Measurements from ENCODE around the gene DRG2.

Gene DRG2

GRCh38 chr17:18119938-18120337 is 32.2 kb downstream of the DRG2 start:
- no peak for DNase-seq (ENCODE audit: low read depth)
- TF ChIP-seq CTCF (conservative IDR thresholded peaks at IDR 0.05; ENCODE audit: low read depth, low read length) = no peak
- H3K4me3 ChIP-seq (ENCODE audit: low read depth, low read length) = no peak overlapping the region

GRCh38 chr17:18120461-18121017 is 32.8 kb downstream of the DRG2 start:
- no peak overlapping the region for H3K4me3 ChIP-seq (ENCODE audit: low read depth, low read length)
- no peak for TF ChIP-seq CTCF (conservative IDR thresholded peaks at IDR 0.05; ENCODE audit: low read depth, low read length)
- DNase-seq (ENCODE audit: low read depth) = no peak

GRCh38 chr17:18121144-18121910 is 33.6 kb downstream of the DRG2 start:
- DNase-seq (ENCODE audit: low read depth) = peak; percentile 9
- H3K4me3 ChIP-seq (ENCODE audit: low read depth, low read length) = no peak overlapping the region
- no peak for TF ChIP-seq CTCF (conservative IDR thresholded peaks at IDR 0.05; ENCODE audit: low read depth, low read length)

GRCh38 chr17:18122990-18123753 is 35.4 kb downstream of the DRG2 start:
- H3K4me3 ChIP-seq (ENCODE audit: low read depth, low read length) = no peak overlapping the region
- TF ChIP-seq CTCF (conservative IDR thresholded peaks at IDR 0.05; ENCODE audit: low read depth, low read length) = no peak
- no peak for DNase-seq (ENCODE audit: low read depth)

GRCh38 chr17:18124345-18125126 is 36.8 kb downstream of the DRG2 start:
- no peak for TF ChIP-seq CTCF (conservative IDR thresholded peaks at IDR 0.05; ENCODE audit: low read depth, low read length)
- DNase-seq (ENCODE audit: low read depth) = no peak

GRCh38 chr17:18129041-18129502 is 41.3 kb downstream of the DRG2 start:
- no peak overlapping the region for H3K4me3 ChIP-seq (ENCODE audit: low read depth, low read length)
- peak; percentile 63 for DNase-seq (ENCODE audit: low read depth)
- TF ChIP-seq CTCF (conservative IDR thresholded peaks at IDR 0.05; ENCODE audit: low read depth, low read length) = no peak

More at GRCh38 chr17:18124345-18125126, 36.8 kb downstream of the DRG2 start:
- H3K4me3 ChIP-seq (ENCODE audit: low read depth, low read length) = no peak overlapping the region
